Measurements from ENCODE around the gene B3GNT4.

DNA sequence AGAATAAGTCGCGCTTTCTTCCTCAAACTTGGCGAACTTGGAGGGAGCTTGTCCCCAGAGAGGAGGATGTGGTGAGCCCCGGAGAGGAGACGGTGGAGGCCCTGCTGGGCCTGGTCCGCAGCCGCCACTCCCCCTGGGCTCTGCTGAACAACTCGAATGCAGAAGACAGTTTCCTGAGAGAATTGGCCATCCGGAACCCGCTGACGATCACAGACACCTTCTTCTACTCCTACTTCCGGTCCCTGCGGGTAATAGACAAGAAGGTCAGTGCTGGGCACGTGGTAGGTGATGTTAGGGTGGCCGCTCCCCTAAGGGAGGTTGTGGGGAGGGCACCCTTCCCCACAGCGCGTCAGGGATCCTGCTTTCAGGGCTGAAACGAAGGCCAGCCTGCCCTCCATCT is 19.0 kb upstream of the B3GNT4 start:
- TF ChIP-seq, protein P1, sequence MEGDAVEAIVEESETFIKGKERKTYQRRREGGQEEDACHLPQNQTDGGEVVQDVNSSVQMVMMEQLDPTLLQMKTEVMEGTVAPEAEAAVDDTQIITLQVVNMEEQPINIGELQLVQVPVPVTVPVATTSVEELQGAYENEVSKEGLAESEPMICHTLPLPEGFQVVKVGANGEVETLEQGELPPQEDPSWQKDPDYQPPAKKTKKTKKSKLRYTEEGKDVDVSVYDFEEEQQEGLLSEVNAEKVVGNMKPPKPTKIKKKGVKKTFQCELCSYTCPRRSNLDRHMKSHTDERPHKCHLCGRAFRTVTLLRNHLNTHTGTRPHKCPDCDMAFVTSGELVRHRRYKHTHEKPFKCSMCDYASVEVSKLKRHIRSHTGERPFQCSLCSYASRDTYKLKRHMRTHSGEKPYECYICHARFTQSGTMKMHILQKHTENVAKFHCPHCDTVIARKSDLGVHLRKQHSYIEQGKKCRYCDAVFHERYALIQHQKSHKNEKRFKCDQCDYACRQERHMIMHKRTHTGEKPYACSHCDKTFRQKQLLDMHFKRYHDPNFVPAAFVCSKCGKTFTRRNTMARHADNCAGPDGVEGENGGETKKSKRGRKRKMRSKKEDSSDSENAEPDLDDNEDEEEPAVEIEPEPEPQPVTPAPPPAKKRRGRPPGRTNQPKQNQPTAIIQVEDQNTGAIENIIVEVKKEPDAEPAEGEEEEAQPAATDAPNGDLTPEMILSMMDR (IDR thresholded peaks at IDR 0.05): no peak
- TF ChIP-seq POLR2A (IDR thresholded peaks at IDR 0.05; ENCODE audit: low read depth) (no peak), EP300 (IDR thresholded peaks at IDR 0.05) (no peak), POLR2AphosphoS5 (IDR thresholded peaks at IDR 0.05) (no peak)

Measured in esophagus muscularis mucosa (tissue), 4 donors.